ENCODE measurements around the gene CACHD1. TPM values are rescaled to one million over a fixed set of nuclear protein-coding genes. Genes with fewer than 3 reads are reported as not detected.
"Not testable (repeated sequence)": the region's sequence is repeated elsewhere in the genome, so short reads cannot be mapped to it uniquely, and the experiment has no call there.

Gene CACHD1
- polyA plus RNA-seq, 4 donors = 49.6 to 62.6 (median 58.8) TPM

DNA sequence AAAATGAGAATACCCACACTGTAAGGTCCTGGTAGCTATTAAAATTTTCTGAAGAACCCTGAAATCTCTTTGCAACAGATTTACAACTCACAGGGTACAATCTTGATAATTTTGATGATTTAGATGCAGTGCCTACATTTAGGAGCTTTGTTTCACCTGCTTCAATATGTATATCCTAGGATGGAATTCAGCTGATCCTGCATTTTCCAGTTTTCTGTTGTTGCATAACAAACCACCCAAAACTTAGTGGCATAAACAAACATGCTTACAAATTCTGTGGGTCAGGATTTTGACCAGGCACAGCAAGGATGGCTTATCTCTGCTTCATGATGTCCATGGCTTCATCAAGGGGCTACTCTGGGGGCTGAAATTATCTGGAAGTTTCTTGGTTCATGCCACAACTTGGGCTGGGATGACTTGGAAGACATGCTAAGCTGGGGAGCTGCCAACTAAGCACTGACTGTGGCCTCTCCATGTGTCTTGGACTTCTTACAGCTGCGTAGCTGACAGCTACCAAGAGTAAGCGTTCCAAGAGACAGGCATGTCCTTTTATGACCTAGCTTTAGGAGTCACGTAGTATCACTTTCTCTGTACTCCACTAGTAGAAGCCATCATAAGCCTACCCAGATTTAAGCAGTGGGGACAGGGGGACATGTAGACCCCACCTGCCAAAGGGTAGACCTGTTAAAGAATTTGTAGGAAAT lies 108.5 kb downstream of the CACHD1 start:
- no peak for DNase-seq (ENCODE audit: low read depth in 4 of 4, low spot score in 2 of 4)

- DNase-seq (ENCODE audit: low read depth in 4 of 4, low spot score in 2 of 4) = no peak
These were observed 109.8 kb downstream of the CACHD1 start for GRCh38 chr1:64579767-64580166.

DNA sequence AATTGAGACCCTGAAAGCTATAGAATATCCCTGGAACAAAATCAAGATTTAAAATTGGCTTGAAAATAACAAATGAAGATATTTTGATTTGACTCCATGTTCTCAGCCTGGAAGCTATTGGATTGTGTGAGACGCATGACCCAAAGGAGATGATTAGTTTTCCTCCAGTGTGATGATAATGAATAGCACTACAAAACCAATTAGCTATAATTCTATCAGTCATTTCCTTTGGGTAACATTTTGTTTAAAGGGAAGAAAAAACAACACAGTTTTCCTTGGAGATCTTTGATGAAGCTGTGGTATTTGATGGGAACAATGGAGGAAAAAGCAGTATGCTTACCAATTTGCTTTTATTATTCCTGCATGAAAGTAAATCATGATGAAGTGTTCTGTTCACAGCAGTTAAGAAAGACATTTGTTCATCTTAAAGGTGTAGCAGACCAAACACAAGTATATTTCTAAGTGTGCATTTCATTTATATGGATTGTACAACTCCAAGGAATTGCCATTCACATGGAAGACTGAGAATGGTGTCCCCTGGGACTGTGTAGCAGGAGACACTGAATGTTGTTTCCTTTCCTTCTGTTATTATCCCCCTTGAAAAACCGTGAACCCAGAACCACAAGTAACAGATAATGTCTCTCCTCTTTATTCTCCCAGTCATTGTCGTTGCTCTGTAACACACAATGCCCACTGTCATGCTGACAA lies 111.4 kb downstream of the CACHD1 start:
- DNase-seq (ENCODE audit: low read depth in 4 of 4, low spot score in 2 of 4) = no peak

DNA sequence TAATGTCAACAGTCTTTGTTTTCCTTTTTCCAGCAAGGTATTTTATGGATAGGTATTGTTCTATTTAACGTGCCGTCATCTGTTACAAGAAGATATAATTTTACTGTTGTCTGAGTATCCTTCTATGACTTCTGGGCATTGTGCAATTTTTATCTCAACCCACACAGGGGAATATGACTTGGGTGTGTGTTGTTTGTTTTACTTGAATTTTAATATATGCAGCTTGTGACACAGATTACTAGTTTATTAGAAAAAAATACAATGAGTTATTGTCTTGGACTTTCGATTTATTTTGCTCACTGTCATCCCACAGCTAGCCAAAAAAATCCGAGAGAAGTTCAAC lies 111.9 kb downstream of the CACHD1 start:
- no peak for DNase-seq (ENCODE audit: low read depth in 4 of 4, low spot score in 2 of 4)

- no peak for DNase-seq (ENCODE audit: low read depth in 4 of 4, low spot score in 2 of 4)
These were observed 114.5 kb downstream of the CACHD1 start for GRCh38 chr1:64584479-64584878.

DNA sequence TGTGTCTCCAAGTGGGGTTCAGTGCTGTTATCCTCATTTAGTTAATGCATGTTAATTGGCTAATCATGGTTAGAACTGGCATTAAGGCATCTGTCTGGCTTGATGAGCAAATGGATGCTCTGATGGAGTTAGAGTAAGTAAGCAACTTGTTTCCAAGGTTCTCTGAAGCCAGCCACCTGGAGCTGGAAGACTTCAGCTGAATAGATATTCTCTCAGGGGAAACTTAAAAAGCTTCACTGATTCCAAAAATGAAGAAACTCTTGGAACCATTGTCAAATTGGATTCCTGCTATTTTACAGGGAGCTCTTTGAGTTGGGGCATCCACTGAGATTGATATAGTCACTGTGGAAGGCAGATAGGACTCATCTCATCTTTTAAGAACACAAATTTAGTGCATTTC lies 118.9 kb downstream of the CACHD1 start:
- DNase-seq (ENCODE audit: low read depth in 4 of 4, low spot score in 2 of 4) = no peak

- DNase-seq (ENCODE audit: low read depth in 4 of 4, low spot score in 2 of 4) = no peak
These were observed 120.4 kb downstream of the CACHD1 start for GRCh38 chr1:64590316-64590715.

DNA sequence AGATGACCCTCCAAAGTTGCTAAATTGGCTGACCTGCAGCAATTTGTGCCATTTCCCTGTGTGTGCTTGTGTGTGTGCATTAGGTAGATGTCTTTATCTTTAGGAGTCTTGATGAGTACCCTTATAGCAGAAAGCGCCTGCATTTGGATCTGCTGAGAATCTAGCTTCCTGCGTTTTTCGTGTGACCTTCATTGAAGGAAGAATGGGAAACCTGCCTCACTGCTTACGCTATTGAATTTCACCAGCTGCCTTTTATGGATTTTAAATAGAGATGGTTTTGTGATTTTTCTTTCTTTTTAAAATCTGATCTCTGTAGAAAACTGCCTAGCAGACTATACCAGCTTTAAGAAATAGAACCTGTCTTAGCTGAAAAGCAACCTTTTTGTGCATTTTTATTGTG lies 124.5 kb downstream of the CACHD1 start:
- no peak for DNase-seq (ENCODE audit: low read depth in 4 of 4, low spot score in 2 of 4)

DNA sequence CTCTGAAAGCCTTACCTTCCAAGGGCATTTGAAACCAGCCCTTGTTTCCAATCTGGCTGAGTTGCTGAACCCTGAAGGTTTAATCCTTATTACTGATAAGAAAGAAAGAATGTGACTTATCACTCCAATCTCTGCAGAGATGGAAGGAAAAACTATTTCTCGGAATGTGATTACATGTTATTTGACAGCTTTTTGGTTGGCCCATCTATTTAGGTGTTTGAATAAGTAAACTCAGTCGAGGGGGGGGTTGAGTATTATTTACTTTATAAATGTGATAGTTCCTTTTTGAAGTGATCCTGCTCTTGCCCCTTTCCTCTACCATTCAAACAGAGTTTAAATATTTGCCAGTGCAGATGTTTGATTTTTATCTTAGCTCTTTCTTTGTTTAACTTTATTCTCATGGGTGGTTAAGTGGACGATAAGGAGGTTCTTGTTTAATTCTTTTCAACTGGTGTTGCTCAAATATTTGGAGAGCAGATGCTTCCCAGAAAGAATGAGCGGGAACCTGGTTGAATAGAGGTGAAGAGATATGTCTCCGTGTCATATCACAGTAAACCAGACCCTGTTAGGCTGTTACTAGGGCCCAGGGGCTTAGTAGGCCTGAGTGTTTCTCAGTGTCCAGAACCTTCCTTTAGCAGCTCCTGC lies 126.1 kb downstream of the CACHD1 start:
- no peak for DNase-seq (ENCODE audit: low read depth in 4 of 4, low spot score in 2 of 4)

DNA sequence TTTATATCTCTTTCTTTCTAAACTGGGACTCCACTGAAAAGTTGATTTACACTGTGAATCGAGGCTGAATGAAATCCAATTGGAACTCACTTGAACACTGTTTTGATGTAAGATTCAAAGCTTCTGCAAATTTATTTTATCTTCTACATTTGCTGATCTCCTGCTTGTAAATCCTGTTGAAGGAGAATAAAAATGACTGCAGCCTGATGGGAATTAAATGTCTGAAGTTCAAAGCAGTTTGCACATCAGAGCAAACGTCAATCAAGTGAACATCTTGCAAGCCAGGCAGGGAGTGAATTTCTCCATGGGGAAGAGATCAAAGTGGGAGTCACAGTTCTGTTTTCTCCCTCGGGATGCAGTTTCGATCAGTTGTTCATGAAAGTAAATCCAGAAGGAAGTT lies 127.2 kb downstream of the CACHD1 start:
- DNase-seq (ENCODE audit: low read depth in 4 of 4, low spot score in 2 of 4) = no peak

- DNase-seq (ENCODE audit: low read depth in 4 of 4, low spot score in 2 of 4) = no peak
These were observed 128.2 kb downstream of the CACHD1 start for GRCh38 chr1:64598100-64598571.

DNA sequence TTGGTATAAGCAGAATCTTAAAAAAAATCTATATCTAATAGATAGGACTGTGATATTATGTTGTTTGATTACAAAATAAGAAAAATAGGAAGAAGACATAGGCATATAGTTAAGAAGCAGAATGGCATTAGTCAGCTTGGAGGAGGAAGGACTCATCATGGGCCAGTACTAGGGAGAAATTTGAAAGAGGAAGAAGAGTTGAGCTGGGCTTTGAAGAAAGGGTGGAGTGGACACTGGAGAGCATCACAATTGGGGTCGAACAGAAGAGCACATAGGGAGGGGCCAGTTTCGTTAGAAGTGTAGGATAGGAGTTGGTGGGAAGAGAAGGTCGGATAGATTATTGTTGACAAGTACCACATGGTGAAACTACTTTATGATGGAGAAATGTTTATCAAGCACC lies 129.3 kb downstream of the CACHD1 start:
- DNase-seq (ENCODE audit: low read depth in 4 of 4, low spot score in 2 of 4) = no peak

GRCh38 chr1:64601207-64601606 lies 131.3 kb downstream of the CACHD1 start:
- DNase-seq (ENCODE audit: low read depth in 4 of 4, low spot score in 2 of 4) = no peak

DNA sequence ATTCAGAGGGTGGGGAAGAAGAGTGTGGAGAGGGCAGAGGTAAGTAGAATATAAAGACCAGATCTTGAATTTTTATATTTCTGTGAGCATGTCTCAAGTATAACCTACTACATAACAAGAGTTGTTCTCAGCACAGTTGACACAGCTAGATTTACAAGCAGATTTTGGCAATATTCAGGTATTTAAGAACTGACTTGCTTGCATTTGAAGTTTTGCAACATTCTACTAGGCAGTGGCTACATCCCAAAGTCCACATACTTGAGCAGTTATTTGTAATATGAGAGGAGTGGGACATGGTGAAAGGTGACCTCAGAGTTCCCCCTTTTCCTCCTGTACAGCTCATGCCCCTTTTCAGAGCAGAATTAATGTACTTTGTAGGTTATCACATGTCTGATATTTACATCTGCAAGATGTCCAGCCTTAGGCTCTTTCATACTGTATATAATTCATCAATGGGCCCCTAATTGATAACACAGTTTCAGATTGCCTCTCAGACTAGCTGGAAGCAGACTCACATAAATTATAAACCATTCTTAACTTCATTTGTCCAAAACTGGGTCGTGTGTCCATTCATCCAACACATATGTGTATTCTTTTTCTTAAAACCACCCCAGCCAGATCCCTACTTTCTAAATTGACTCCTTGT lies 138.2 kb downstream of the CACHD1 start:
- no peak for DNase-seq (ENCODE audit: low read depth in 4 of 4, low spot score in 2 of 4)

DNA sequence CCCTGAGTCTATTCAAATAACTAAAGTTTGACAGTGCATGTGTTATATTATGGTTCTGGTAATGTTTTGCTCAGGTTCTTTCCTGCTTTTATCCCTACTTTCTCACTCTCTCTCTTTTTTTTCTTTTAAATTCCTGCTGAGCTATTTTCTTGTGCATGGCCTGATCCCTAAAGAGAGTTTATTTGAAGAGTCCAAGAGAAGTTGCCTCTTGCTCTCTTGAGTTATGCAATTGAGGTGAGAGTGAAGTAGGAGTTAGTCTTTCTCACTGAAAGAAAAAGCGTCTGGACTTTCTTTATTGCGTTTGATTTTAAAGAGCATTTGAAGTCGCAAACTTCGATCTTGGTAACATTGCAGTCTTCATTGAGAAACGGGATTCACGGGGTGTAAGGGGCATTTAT lies 138.7 kb downstream of the CACHD1 start:
- DNase-seq (ENCODE audit: low read depth in 4 of 4, low spot score in 2 of 4) = no peak

DNA sequence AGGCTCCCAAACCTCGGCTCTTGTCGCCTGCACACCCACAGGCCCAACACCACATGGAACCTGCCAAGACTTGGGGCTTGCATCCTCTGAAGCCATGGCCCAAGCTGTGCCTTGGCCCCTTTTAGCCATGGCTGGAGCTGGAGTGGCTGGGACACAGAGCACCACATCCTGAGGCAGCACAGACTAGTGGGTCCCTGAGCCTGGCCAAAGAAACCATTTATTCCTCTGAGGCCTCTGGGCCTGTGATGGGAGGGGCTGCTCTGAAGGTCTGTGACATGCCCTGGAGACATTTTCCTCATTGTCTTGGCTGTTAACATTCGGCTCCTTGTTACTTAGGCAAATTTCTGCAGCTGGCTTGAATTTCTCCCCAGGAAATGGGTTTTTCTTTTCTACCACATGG lies 141.0 kb downstream of the CACHD1 start:
- not testable (repeated sequence) for DNase-seq (ENCODE audit: low read depth in 4 of 4, low spot score in 2 of 4)

DNA sequence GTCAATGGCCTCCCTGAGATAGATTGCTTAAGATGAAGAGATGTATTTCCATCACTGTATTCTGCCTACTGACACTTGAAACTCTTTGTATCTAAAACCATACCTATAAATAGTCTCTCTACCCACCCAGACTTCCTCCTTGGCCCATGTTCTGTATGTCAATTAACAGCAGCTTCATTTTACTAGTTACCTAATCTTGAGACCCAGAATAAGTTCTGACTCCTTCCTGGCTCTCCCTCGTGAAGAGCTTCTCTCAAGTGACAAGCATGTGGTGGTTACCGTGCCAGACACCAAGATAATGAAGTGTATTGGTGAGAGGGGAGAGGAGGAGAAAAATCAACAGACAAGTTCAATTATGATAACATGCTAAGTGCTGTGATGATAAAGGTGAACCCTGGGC lies 146.1 kb downstream of the CACHD1 start:
- no peak for DNase-seq (ENCODE audit: low read depth in 4 of 4, low spot score in 2 of 4)

- DNase-seq (ENCODE audit: low read depth in 4 of 4, low spot score in 2 of 4) = no peak
These were observed 153.8 kb downstream of the CACHD1 start for GRCh38 chr1:64623750-64624191.

- DNase-seq (ENCODE audit: low read depth in 4 of 4, low spot score in 2 of 4) = no peak
These were observed 154.3 kb downstream of the CACHD1 start for GRCh38 chr1:64624218-64624713.

DNA sequence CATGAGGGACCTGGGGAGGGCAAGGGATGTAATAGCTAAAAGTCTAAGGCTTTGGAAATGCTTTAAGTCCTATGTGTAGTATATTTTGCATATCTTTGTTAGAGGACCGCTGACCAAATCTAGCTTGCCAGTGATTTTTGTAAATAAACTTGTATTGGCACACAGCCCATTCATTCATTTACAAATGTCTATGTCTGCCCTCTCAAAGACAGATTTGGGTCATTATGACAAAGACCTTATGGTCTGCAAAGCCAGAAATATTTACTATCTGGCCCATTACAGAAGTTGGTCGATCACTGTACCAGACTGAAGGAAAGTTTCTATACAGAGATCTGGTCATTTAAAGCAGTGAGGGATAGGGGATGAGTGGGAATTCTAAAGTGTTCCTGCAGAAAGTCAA lies 154.9 kb downstream of the CACHD1 start:
- no peak for DNase-seq (ENCODE audit: low read depth in 4 of 4, low spot score in 2 of 4)

- no peak for DNase-seq (ENCODE audit: low read depth in 4 of 4, low spot score in 2 of 4)
These were observed 160.7 kb downstream of the CACHD1 start for GRCh38 chr1:64630611-64631010.

All from left renal cortex interstitium (tissue), 4 donors.